ENCODE data around the gene SLCO3A1. TPM values are rescaled to one million over a fixed set of nuclear protein-coding genes. Genes with fewer than 3 reads are reported as not detected.

The SLCO3A1 gene
- total and polyA plus RNA-seq, 2 experiments from 2014 or later: 1.9 to 6.9 TPM

GRCh38 chr15:92165001-92165346 lies 311.5 kb downstream of the SLCO3A1 start:
- Histone ChIP-seq H3K79me2 (ENCODE audit: insufficient read depth) (no peaks in the 10 kb centered on the region), H3K4me3 (no peak overlapping the region), H3K36me3 (ENCODE audit: low read depth) (no peaks in the 10 kb centered on the region), H3K27me3 (replicated peaks; ENCODE audit: insufficient read depth) (no peaks in the 10 kb centered on the region), H3K4me2 (ENCODE audit: unreplicated experiment) (no peak overlapping the region), H4K20me1 (ENCODE audit: insufficient read depth) (no peaks in the 10 kb centered on the region), H3K27ac (no peak overlapping the region), H3K4me1 (ENCODE audit: insufficient read depth) (no peaks in the 10 kb centered on the region), H3K9me3 (ENCODE audit: low read depth) (no peaks in the 10 kb centered on the region), H2AFZ (no peak overlapping the region), H3K9me2 (ENCODE audit: insufficient read depth) (no peaks in the 10 kb centered on the region), H3K9ac (no peak overlapping the region), H3F3A (ENCODE audit: insufficient read depth) (no peaks in the 10 kb centered on the region)
- DNase-seq: no peak
- TF ChIP-seq EZH2 (IDR thresholded peaks at IDR 0.05; ENCODE audit: insufficient read depth, poor library complexity, severe bottlenecking): no peak
- no peak for TF ChIP-seq EZH2phosphoT487 (IDR thresholded peaks at IDR 0.05; ENCODE audit: insufficient read depth, low read depth)
- 79 to 85% methylated on average over 4 of the region's 4 CpGs for WGBS, 2 experiments (ENCODE audit: low coverage in 1 of 2, low lambda C conversion rate in 2 of 2, missing lambda C conversion rate in 2 of 2)
- in situ Hi-C loops (cut with MboI): no loop called here

- no peaks in the 10 kb centered on the region for H3K9me2 ChIP-seq (ENCODE audit: insufficient read depth)
- 79 to 80% methylated on average over 7 of the region's 7 CpGs for whole genome bisulfite sequencing, 2 experiments (ENCODE audit: low coverage in 1 of 2, low lambda C conversion rate in 2 of 2, missing lambda C conversion rate in 2 of 2)
- no peak overlapping the region for H3K4me2 ChIP-seq (ENCODE audit: unreplicated experiment)
- TF ChIP-seq EZH2 (IDR thresholded peaks at IDR 0.05; ENCODE audit: insufficient read depth, poor library complexity, severe bottlenecking) (no peak), EZH2phosphoT487 (IDR thresholded peaks at IDR 0.05; ENCODE audit: insufficient read depth, low read depth) (no peak)
- no peak overlapping the region for H3K27ac ChIP-seq
- H3K9me3 ChIP-seq (ENCODE audit: low read depth): no peaks in the 10 kb centered on the region
- H3K4me1 ChIP-seq (ENCODE audit: insufficient read depth): no peaks in the 10 kb centered on the region
- no peaks in the 10 kb centered on the region for H3K36me3 ChIP-seq (ENCODE audit: low read depth)
- no peaks in the 10 kb centered on the region; the same call in 1 of the 2 replicates for H3K27me3 ChIP-seq (replicated peaks; ENCODE audit: insufficient read depth)
- H3F3A ChIP-seq (ENCODE audit: insufficient read depth): no peaks in the 10 kb centered on the region
- DNase-seq: no peak
- no peaks in the 10 kb centered on the region for H4K20me1 ChIP-seq (ENCODE audit: insufficient read depth)
- H2AFZ ChIP-seq: no peak overlapping the region
- no peak overlapping the region for H3K9ac ChIP-seq
- H3K4me3 ChIP-seq: no peak overlapping the region
- H3K79me2 ChIP-seq (ENCODE audit: insufficient read depth): no peaks in the 10 kb centered on the region
- in situ Hi-C loops (cut with MboI): no loop called here
These were observed 312.5 kb downstream of the SLCO3A1 start for GRCh38 chr15:92166029-92166428.

- no peak overlapping the region for H2AFZ ChIP-seq
These were observed 313.4 kb downstream of the SLCO3A1 start for GRCh38 chr15:92166751-92167405.

GRCh38 chr15:92167451-92167850 lies 313.9 kb downstream of the SLCO3A1 start:
- no peaks in the 10 kb centered on the region; the same call in 1 of the 2 replicates for H3K27me3 ChIP-seq (replicated peaks; ENCODE audit: insufficient read depth)
- no peak overlapping the region for H3K9ac ChIP-seq
- no peaks in the 10 kb centered on the region for H3K4me1 ChIP-seq (ENCODE audit: insufficient read depth)
- H3K27ac ChIP-seq: no peak overlapping the region
- no peak overlapping the region for H3K4me3 ChIP-seq
- no peaks in the 10 kb centered on the region for H3K9me3 ChIP-seq (ENCODE audit: low read depth)
- no peaks in the 10 kb centered on the region for H3F3A ChIP-seq (ENCODE audit: insufficient read depth)
- H3K79me2 ChIP-seq (ENCODE audit: insufficient read depth): no peaks in the 10 kb centered on the region
- TF ChIP-seq EZH2 (IDR thresholded peaks at IDR 0.05; ENCODE audit: insufficient read depth, poor library complexity, severe bottlenecking) (no peak), EZH2phosphoT487 (IDR thresholded peaks at IDR 0.05; ENCODE audit: insufficient read depth, low read depth) (no peak)
- WGBS, 2 experiments (ENCODE audit: low coverage in 1 of 2, low lambda C conversion rate in 2 of 2, missing lambda C conversion rate in 2 of 2): 73 to 76% methylated on average over 7 of the region's 7 CpGs
- no peak overlapping the region for H2AFZ ChIP-seq
- H3K36me3 ChIP-seq (ENCODE audit: low read depth): no peaks in the 10 kb centered on the region
- DNase-seq: no peak
- no peaks in the 10 kb centered on the region for H3K9me2 ChIP-seq (ENCODE audit: insufficient read depth)
- in situ Hi-C loops (cut with MboI): no loop called here
- H4K20me1 ChIP-seq (ENCODE audit: insufficient read depth): no peaks in the 10 kb centered on the region
- no peak overlapping the region for H3K4me2 ChIP-seq (ENCODE audit: unreplicated experiment)

More at GRCh38 chr15:92166751-92167405, 313.4 kb downstream of the SLCO3A1 start:
- Histone ChIP-seq H4K20me1 (ENCODE audit: insufficient read depth) (no peaks in the 10 kb centered on the region), H3K4me3 (no peak overlapping the region), H3K9ac (no peak overlapping the region), H3K4me1 (ENCODE audit: insufficient read depth) (no peaks in the 10 kb centered on the region), H3K79me2 (ENCODE audit: insufficient read depth) (no peaks in the 10 kb centered on the region), H3F3A (ENCODE audit: insufficient read depth) (no peaks in the 10 kb centered on the region), H3K4me2 (ENCODE audit: unreplicated experiment) (no peak overlapping the region), H3K9me3 (ENCODE audit: low read depth) (no peaks in the 10 kb centered on the region), H3K36me3 (ENCODE audit: low read depth) (no peaks in the 10 kb centered on the region), H3K27me3 (replicated peaks; ENCODE audit: insufficient read depth) (no peaks in the 10 kb centered on the region; the same call in 1 of the 2 replicates), H3K9me2 (ENCODE audit: insufficient read depth) (no peaks in the 10 kb centered on the region), H3K27ac (no peak overlapping the region)
- in situ Hi-C loops (cut with MboI): no loop called here
- WGBS, 2 experiments (ENCODE audit: low coverage in 1 of 2, low lambda C conversion rate in 2 of 2, missing lambda C conversion rate in 2 of 2): 82 to 86% methylated on average over 8 of the region's 8 CpGs
- no peak for DNase-seq
- no peak for TF ChIP-seq EZH2phosphoT487 (IDR thresholded peaks at IDR 0.05; ENCODE audit: insufficient read depth, low read depth)
- no peak for TF ChIP-seq EZH2 (IDR thresholded peaks at IDR 0.05; ENCODE audit: insufficient read depth, poor library complexity, severe bottlenecking)

Data from GM23248 (cell line).